ENCODE results near the gene IER3IP1.

- TF ChIP-seq ZNF235 (CRISPR knock-in tag; IDR thresholded peaks at IDR 0.05; ENCODE audit: borderline replicate concordance), result no peak
- TF ChIP-seq TCF7L2 (IDR thresholded peaks at IDR 0.05; ENCODE audit: low read depth, low read length), result no peak
- TF ChIP-seq, protein P1, sequence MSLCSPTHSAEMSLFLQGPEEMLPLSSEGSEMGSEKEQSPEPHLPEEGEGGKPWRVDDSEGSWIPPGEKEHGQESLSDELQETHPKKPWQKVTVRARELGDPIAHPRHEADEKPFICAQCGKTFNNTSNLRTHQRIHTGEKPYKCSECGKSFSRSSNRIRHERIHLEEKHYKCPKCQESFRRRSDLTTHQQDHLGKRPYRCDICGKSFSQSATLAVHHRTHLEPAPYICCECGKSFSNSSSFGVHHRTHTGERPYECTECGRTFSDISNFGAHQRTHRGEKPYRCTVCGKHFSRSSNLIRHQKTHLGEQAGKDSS (CRISPR knock-in tag; IDR thresholded peaks at IDR 0.05; ENCODE audit: borderline replicate concordance, low read depth), result no peak
- no peak for TF ChIP-seq STAT6 (CRISPR knock-in tag; IDR thresholded peaks at IDR 0.05; ENCODE audit: borderline replicate concordance)
- no peak for TF ChIP-seq POLR2A (IDR thresholded peaks at IDR 0.05; ENCODE audit: insufficient read depth in 1 of 2, low read depth in 2 of 2, low read length in 2 of 2)
- TF ChIP-seq SAFB2 (CRISPR knock-in tag; IDR thresholded peaks at IDR 0.05; ENCODE audit: borderline replicate concordance, low read depth), result no peak
- no peak for TF ChIP-seq KDM5B (CRISPR knock-in tag; IDR thresholded peaks at IDR 0.05; ENCODE audit: borderline replicate concordance)
- TF ChIP-seq RFX5 (IDR thresholded peaks at IDR 0.05; ENCODE audit: low read depth, low read length), result no peak
- no peak for TF ChIP-seq RAD21 (CRISPR knock-in tag; IDR thresholded peaks at IDR 0.05)
Observed at GRCh38 chr18:47149457-47150028, 26.6 kb downstream of the IER3IP1 start.
